ENCODE data around the gene VMO1. TPM values are rescaled to one million over a fixed set of nuclear protein-coding genes. Genes with fewer than 3 reads are reported as not detected.

The VMO1 gene
- total and polyA plus RNA-seq, 2 donors = 2.7 to 30.6 TPM

- 91% methylated on average over 12 of the region's 12 CpGs for WGBS
- Histone ChIP-seq H3K27me3 (ENCODE audit: control insufficient read depth in 2 of 2, insufficient read depth in 1 of 2, low read length in 1 of 2) (peaks cover 0 to 14% of the 10 kb centered on the region in 2 donors), H3K9me3 (ENCODE audit: control insufficient read depth in 2 of 2, insufficient read depth in 1 of 2, low read length in 1 of 2) (no peaks in the 10 kb centered on the region), H3K4me1 (ENCODE audit: control insufficient read depth in 2 of 2, insufficient read depth in 2 of 2, low read length in 2 of 2) (no peaks in the 10 kb centered on the region), H3K27ac (ENCODE audit: low read depth in 1 of 2, low read length in 1 of 2) (no peak overlapping the region), H3K36me3 (ENCODE audit: control insufficient read depth in 2 of 2, insufficient read depth in 2 of 2, low read length in 1 of 2) (no peaks in the 10 kb centered on the region), H3K4me3 (ENCODE audit: low read length in 2 of 2) (no peak overlapping the region)
- no peak for DNase-seq (ENCODE audit: low read depth in 6 of 9, low spot score in 9 of 9)
Observed at GRCh38 chr17:4818276-4818675, 32.1 kb upstream of the VMO1 start.

GRCh38 chr17:4816826-4817225 lies 30.7 kb upstream of the VMO1 start:
- no peak for DNase-seq (ENCODE audit: low read depth in 6 of 9, low spot score in 9 of 9)
- no peaks in the 10 kb centered on the region for H3K36me3 ChIP-seq (ENCODE audit: control insufficient read depth in 2 of 2, insufficient read depth in 2 of 2, low read length in 1 of 2)

GRCh38 chr17:4815043-4815675 lies 29.0 kb upstream of the VMO1 start:
- H3K27me3 ChIP-seq (ENCODE audit: control insufficient read depth in 2 of 2, insufficient read depth in 1 of 2, low read length in 1 of 2) = peaks cover 0 to 10% of the 10 kb centered on the region in 2 donors
- H3K27ac ChIP-seq (ENCODE audit: low read depth in 1 of 2, low read length in 1 of 2) = no peak overlapping the region
- WGBS = 91% methylated on average over 7 of the region's 7 CpGs
- no peak overlapping the region for H3K4me3 ChIP-seq (ENCODE audit: low read length in 2 of 2)
- no peaks in the 10 kb centered on the region for H3K9me3 ChIP-seq (ENCODE audit: control insufficient read depth in 2 of 2, insufficient read depth in 1 of 2, low read length in 1 of 2)
- DNase-seq (ENCODE audit: low read depth in 6 of 9, low spot score in 9 of 9) = no peak
- no peaks in the 10 kb centered on the region for H3K36me3 ChIP-seq (ENCODE audit: control insufficient read depth in 2 of 2, insufficient read depth in 2 of 2, low read length in 1 of 2)
- no peaks in the 10 kb centered on the region for H3K4me1 ChIP-seq (ENCODE audit: control insufficient read depth in 2 of 2, insufficient read depth in 2 of 2, low read length in 2 of 2)

More at GRCh38 chr17:4816826-4817225, 30.7 kb upstream of the VMO1 start:
- H3K27ac ChIP-seq (ENCODE audit: low read depth in 1 of 2, low read length in 1 of 2) = no peak overlapping the region
- H3K9me3 ChIP-seq (ENCODE audit: control insufficient read depth in 2 of 2, insufficient read depth in 1 of 2, low read length in 1 of 2) = no peaks in the 10 kb centered on the region
- peaks cover 0 to 8% of the 10 kb centered on the region in 2 donors for H3K27me3 ChIP-seq (ENCODE audit: control insufficient read depth in 2 of 2, insufficient read depth in 1 of 2, low read length in 1 of 2)
- H3K4me1 ChIP-seq (ENCODE audit: control insufficient read depth in 2 of 2, insufficient read depth in 2 of 2, low read length in 2 of 2) = no peaks in the 10 kb centered on the region
- 96% methylated on average over 13 of the region's 13 CpGs for WGBS
- H3K4me3 ChIP-seq (ENCODE audit: low read length in 2 of 2) = no peak overlapping the region

- no peak for DNase-seq (ENCODE audit: low read depth in 6 of 9, low spot score in 9 of 9)
- WGBS = 96% methylated on average over 7 of the region's 7 CpGs
- H3K9me3 ChIP-seq (ENCODE audit: control insufficient read depth in 2 of 2, insufficient read depth in 1 of 2, low read length in 1 of 2) = no peaks in the 10 kb centered on the region
- no peaks in the 10 kb centered on the region for H3K4me1 ChIP-seq (ENCODE audit: control insufficient read depth in 2 of 2, insufficient read depth in 2 of 2, low read length in 2 of 2)
- H3K4me3 ChIP-seq (ENCODE audit: low read length in 2 of 2) = no peak overlapping the region
- H3K36me3 ChIP-seq (ENCODE audit: control insufficient read depth in 2 of 2, insufficient read depth in 2 of 2, low read length in 1 of 2) = no peaks in the 10 kb centered on the region
- no peak overlapping the region for H3K27ac ChIP-seq (ENCODE audit: low read depth in 1 of 2, low read length in 1 of 2)
- peaks cover 4 to 33% of the 10 kb centered on the region in 2 donors for H3K27me3 ChIP-seq (ENCODE audit: control insufficient read depth in 2 of 2, insufficient read depth in 1 of 2, low read length in 1 of 2)
Observed at GRCh38 chr17:4812690-4813089, 26.5 kb upstream of the VMO1 start.

GRCh38 chr17:4811471-4811870 lies 25.3 kb upstream of the VMO1 start:
- no peak for DNase-seq (ENCODE audit: low read depth in 6 of 9, low spot score in 9 of 9)
- peaks cover 15 to 42% of the 10 kb centered on the region in 2 donors for H3K27me3 ChIP-seq (ENCODE audit: control insufficient read depth in 2 of 2, insufficient read depth in 1 of 2, low read length in 1 of 2)
- no peak overlapping the region for H3K27ac ChIP-seq (ENCODE audit: low read depth in 1 of 2, low read length in 1 of 2)
- no peak overlapping the region for H3K4me3 ChIP-seq (ENCODE audit: low read length in 2 of 2)
- no peaks in the 10 kb centered on the region for H3K9me3 ChIP-seq (ENCODE audit: control insufficient read depth in 2 of 2, insufficient read depth in 1 of 2, low read length in 1 of 2)
- H3K36me3 ChIP-seq (ENCODE audit: control insufficient read depth in 2 of 2, insufficient read depth in 2 of 2, low read length in 1 of 2) = no peaks in the 10 kb centered on the region
- peaks cover 0 to 3% of the 10 kb centered on the region in 2 donors for H3K4me1 ChIP-seq (ENCODE audit: control insufficient read depth in 2 of 2, insufficient read depth in 2 of 2, low read length in 2 of 2)
- WGBS = 93% methylated on average over 12 of the region's 12 CpGs

GRCh38 chr17:4810696-4811290 lies 24.6 kb upstream of the VMO1 start:
- H3K36me3 ChIP-seq (ENCODE audit: control insufficient read depth in 2 of 2, insufficient read depth in 2 of 2, low read length in 1 of 2) = no peaks in the 10 kb centered on the region
- H3K27ac ChIP-seq (ENCODE audit: low read depth in 1 of 2, low read length in 1 of 2) = no peak overlapping the region
- 58% methylated on average over 13 of the region's 13 CpGs for WGBS
- peaks cover 22 to 49% of the 10 kb centered on the region in 2 donors for H3K27me3 ChIP-seq (ENCODE audit: control insufficient read depth in 2 of 2, insufficient read depth in 1 of 2, low read length in 1 of 2)
- H3K9me3 ChIP-seq (ENCODE audit: control insufficient read depth in 2 of 2, insufficient read depth in 1 of 2, low read length in 1 of 2) = no peaks in the 10 kb centered on the region
- H3K4me3 ChIP-seq (ENCODE audit: low read length in 2 of 2) = no peak overlapping the region
- no peak for DNase-seq (ENCODE audit: low read depth in 6 of 9, low spot score in 9 of 9)
- H3K4me1 ChIP-seq (ENCODE audit: control insufficient read depth in 2 of 2, insufficient read depth in 2 of 2, low read length in 2 of 2) = peaks cover 0 to 3% of the 10 kb centered on the region in 2 donors

GRCh38 chr17:4808378-4808767 lies 22.2 kb upstream of the VMO1 start:
- peaks cover 0 to 3% of the 10 kb centered on the region in 2 donors for H3K4me1 ChIP-seq (ENCODE audit: control insufficient read depth in 2 of 2, insufficient read depth in 2 of 2, low read length in 2 of 2)
- DNase-seq (ENCODE audit: low read depth in 6 of 9, low spot score in 9 of 9) = no peak
- H3K27me3 ChIP-seq (ENCODE audit: control insufficient read depth in 2 of 2, insufficient read depth in 1 of 2, low read length in 1 of 2) = peaks cover 25 to 61% of the 10 kb centered on the region in 2 donors
- no peaks in the 10 kb centered on the region for H3K9me3 ChIP-seq (ENCODE audit: control insufficient read depth in 2 of 2, insufficient read depth in 1 of 2, low read length in 1 of 2)
- peak overlapping the region in 1 of 2 donors; percentile 11 for H3K27ac ChIP-seq (ENCODE audit: low read depth in 1 of 2, low read length in 1 of 2)
- H3K4me3 ChIP-seq (ENCODE audit: low read length in 2 of 2) = peak overlapping the region in 1 of 2 donors; percentile 39
- WGBS = 82% methylated on average over 6 of the region's 6 CpGs
- no peaks in the 10 kb centered on the region for H3K36me3 ChIP-seq (ENCODE audit: control insufficient read depth in 2 of 2, insufficient read depth in 2 of 2, low read length in 1 of 2)

GRCh38 chr17:4807605-4808377 lies 21.6 kb upstream of the VMO1 start:
- peak overlapping the region in 1 of 2 donors; percentile 33 for H3K27ac ChIP-seq (ENCODE audit: low read depth in 1 of 2, low read length in 1 of 2)

More at GRCh38 chr17:4807605-4808377, 21.6 kb upstream of the VMO1 start:
- DNase-seq (ENCODE audit: low read depth in 6 of 9, low spot score in 9 of 9) = no peak
- Histone ChIP-seq H3K4me1 (ENCODE audit: control insufficient read depth in 2 of 2, insufficient read depth in 2 of 2, low read length in 2 of 2) (peaks cover 0 to 3% of the 10 kb centered on the region in 2 donors), H3K4me3 (ENCODE audit: low read length in 2 of 2) (peak overlapping the region; percentile 39 to 52), H3K36me3 (ENCODE audit: control insufficient read depth in 2 of 2, insufficient read depth in 2 of 2, low read length in 1 of 2) (no peaks in the 10 kb centered on the region), H3K9me3 (ENCODE audit: control insufficient read depth in 2 of 2, insufficient read depth in 1 of 2, low read length in 1 of 2) (no peaks in the 10 kb centered on the region), H3K27me3 (ENCODE audit: control insufficient read depth in 2 of 2, insufficient read depth in 1 of 2, low read length in 1 of 2) (peaks cover 25 to 61% of the 10 kb centered on the region in 2 donors)
- WGBS = 49% methylated on average over 32 of the region's 32 CpGs

All from thymus (tissue), 11 donors.